H1 (cell line): ENCODE data around the gene MEA1. TPM values are rescaled to one million over a fixed set of nuclear protein-coding genes. Genes with fewer than 3 reads are reported as not detected.

Source experiments
- HDAC2 ChIP-seq, 2 experiments: fragments of 300-600 bp in 1 of 2; sonication (generic) in 1 of 2; IDR thresholded peaks; 2 replicates each; pipeline ENCODE4 v1.6.1; 2011 to 2012; ENCODE audit warnings: low read depth in 2 of 2, low read length in 2 of 2, mild to moderate bottlenecking in 2 of 2, moderate library complexity in 2 of 2, borderline replicate concordance in 1 of 2, inconsistent platforms in 1 of 2
- polyA plus RNA-seq, 7 experiments: library from polyadenylated mRNA; depleted of rRNA in 3 of 7; stranded (reverse) in 5 of 7; unstranded in 2 of 7; fragments of >200 nt in 5 of 7; fragments of 200-250 nt in 2 of 7; gene quantifications; 1 replicate in 5 of 7; 2 replicates in 1 of 7; 4 replicates in 1 of 7; pipeline versions ENCODE4 v1.2.1 to v1.2.3, GENCODE V29; 2011 to 2013; ENCODE audit warnings: missing spikeins in 2 of 7, mixed read lengths in 2 of 7
- total RNA-seq: library from RNA; stranded (reverse); fragmentation: NEBNext Ultra II Directional; extraction: Animal tissue kit (Norgen Biotek cat#: 25700); gene quantifications from 2 replicates; pipeline ENCODE4 v1.2.1, GENCODE V29; 2021
- TF ChIP-seq, protein P1 (sequence below): IDR thresholded peaks from 2 replicates; pipeline ENCODE4 v1.6.1; 2011; ENCODE audit warnings: low read depth, mild to moderate bottlenecking, low read length; ENCODE audit not compliant: insufficient read depth

The MEA1 gene
- total and polyA plus RNA-seq, 2 of the 8 experiments (the other 6 are each of a cell fraction or from before 2014, with no cell fraction given), result 94.2 to 96.4 TPM

DNA sequence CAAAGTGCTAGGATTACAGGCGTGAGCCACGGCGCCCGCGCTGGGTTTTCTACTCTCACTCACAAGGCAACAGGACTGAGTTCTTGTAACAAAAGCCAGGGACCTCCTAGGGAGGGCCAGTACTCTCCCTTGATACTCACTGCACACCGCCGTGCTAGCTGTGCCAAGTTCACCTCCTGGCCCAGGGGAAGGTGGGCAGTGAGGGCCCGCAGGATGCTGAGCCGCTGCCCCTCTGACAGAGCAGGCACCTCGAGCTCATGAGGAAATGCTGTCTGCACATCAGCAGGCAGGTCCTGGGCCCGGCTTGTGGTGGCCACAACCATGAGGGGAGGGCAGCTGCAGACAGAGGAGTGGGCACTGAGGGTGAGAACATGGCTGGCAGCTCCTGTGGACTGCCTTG lies 46.5 kb downstream of the MEA1 start (continued):
- no peak for TF ChIP-seq HDAC2 (IDR thresholded peaks at IDR 0.05; ENCODE audit: borderline replicate concordance in 1 of 2, low read depth in 2 of 2, low read length in 2 of 2)
- TF ChIP-seq, protein P1, sequence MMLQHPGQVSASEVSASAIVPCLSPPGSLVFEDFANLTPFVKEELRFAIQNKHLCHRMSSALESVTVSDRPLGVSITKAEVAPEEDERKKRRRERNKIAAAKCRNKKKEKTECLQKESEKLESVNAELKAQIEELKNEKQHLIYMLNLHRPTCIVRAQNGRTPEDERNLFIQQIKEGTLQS, result no peak
